GM19467 (cell line): ENCODE results near the gene HSDL2.
"Not testable (repeated sequence)": the region's sequence is repeated elsewhere in the genome, so short reads cannot be mapped to it uniquely, and the experiment has no call there.

Source experiments
- ATAC-seq: cut with Tn5 transposase; IDR thresholded peaks from one replicate; pipeline ENCODE4 v1.9.1; 2021; ENCODE audit warnings: mild to moderate bottlenecking, moderate library complexity; ENCODE audit not compliant: unreplicated experiment

The HSDL2 gene

GRCh38 chr9:112393146-112393545 is 13.2 kb downstream of the HSDL2 start:
- ATAC-seq = not testable (repeated sequence)

- no peak for ATAC-seq
These were observed 16.5 kb downstream of the HSDL2 start for GRCh38 chr9:112396416-112396815.

- no peak for ATAC-seq
These were observed 17.0 kb downstream of the HSDL2 start for GRCh38 chr9:112396872-112397271.

- ATAC-seq = no peak
These were observed 21.4 kb downstream of the HSDL2 start for GRCh38 chr9:112401175-112401815.

- no peak for ATAC-seq
These were observed 23.8 kb downstream of the HSDL2 start for GRCh38 chr9:112403614-112404201.

GRCh38 chr9:112404508-112404932 is 24.6 kb downstream of the HSDL2 start:
- ATAC-seq = no peak

- no peak for ATAC-seq
These were observed 28.4 kb downstream of the HSDL2 start for GRCh38 chr9:112408275-112408674.

- ATAC-seq = no peak
These were observed 28.9 kb downstream of the HSDL2 start for GRCh38 chr9:112408819-112409218.

GRCh38 chr9:112409758-112410157 is 29.9 kb downstream of the HSDL2 start:
- ATAC-seq = no peak

GRCh38 chr9:112411626-112412027 is 31.7 kb downstream of the HSDL2 start:
- ATAC-seq = no peak

- not testable (repeated sequence) for ATAC-seq
These were observed 33.8 kb downstream of the HSDL2 start for GRCh38 chr9:112413728-112414127.

GRCh38 chr9:112420208-112420607 is 40.3 kb downstream of the HSDL2 start:
- no peak for ATAC-seq

- no peak for ATAC-seq
These were observed 41.9 kb downstream of the HSDL2 start for GRCh38 chr9:112421771-112422222.

- ATAC-seq = no peak
These were observed 42.7 kb downstream of the HSDL2 start for GRCh38 chr9:112422417-112423148.

GRCh38 chr9:112430006-112430522 is 50.2 kb downstream of the HSDL2 start:
- ATAC-seq = no peak

- ATAC-seq = no peak
These were observed 53.8 kb downstream of the HSDL2 start for GRCh38 chr9:112433499-112434392.

GRCh38 chr9:112434487-112434886 is 54.6 kb downstream of the HSDL2 start:
- no peak for ATAC-seq

GRCh38 chr9:112437406-112437805 is 57.5 kb downstream of the HSDL2 start:
- no peak for ATAC-seq

- no peak for ATAC-seq
These were observed 59.3 kb downstream of the HSDL2 start for GRCh38 chr9:112439171-112439570.

GRCh38 chr9:112439825-112440224 is 59.9 kb downstream of the HSDL2 start:
- no peak for ATAC-seq

GRCh38 chr9:112443200-112443599 is 63.3 kb downstream of the HSDL2 start:
- ATAC-seq = no peak
